ENCODE data around the gene RAB4A. TPM values are rescaled to one million over a fixed set of nuclear protein-coding genes. Genes with fewer than 3 reads are reported as not detected.

The RAB4A gene
- total and polyA plus RNA-seq, 9 of the 15 experiments (the other 6 are each of a cell fraction or from before 2014, with no cell fraction given) = 8.3 to 61.0 (median 26.7) TPM

GRCh38 chr1:229309074-229309473, 38.2 kb downstream of the RAB4A start:
- in situ Hi-C loops (cut with MboI) = no loop called here
- DNase-seq (ENCODE audit: extremely low read depth in 1 of 4, low spot score in 3 of 4) (no peak), ATAC-seq (no peak), FAIRE-seq (no peak)
- Histone ChIP-seq H3K4me3 (no peak overlapping the region), H3K4me2 (ENCODE audit: insufficient read depth, low read length) (no peak overlapping the region), H3K27ac (ENCODE audit: extremely low read depth, low read depth, low read length) (no peak overlapping the region), H3K27me3 (ENCODE audit: control insufficient read depth in 2 of 2, insufficient read depth in 2 of 2, low read length in 2 of 2) (no peaks in the 10 kb centered on the region), H3K36me3 (ENCODE audit: control insufficient read depth, insufficient read depth, low read length) (peaks cover 36% of the 10 kb centered on the region), H3K9me1 (ENCODE audit: control insufficient read depth, insufficient read depth, low read length) (no peaks in the 10 kb centered on the region), H3K9ac (ENCODE audit: insufficient read depth in 1 of 2, low read depth in 2 of 2, low read length in 2 of 2) (no peak overlapping the region), H3K79me2 (ENCODE audit: control insufficient read depth, insufficient read depth, low read length) (no peaks in the 10 kb centered on the region), H3K4me1 (replicated peaks in 1 of 2; ENCODE audit: control insufficient read depth in 2 of 2, insufficient read depth in 2 of 2, low read length in 2 of 2) (no peaks in the 10 kb centered on the region), H3K9me3 (replicated peaks; ENCODE audit: control insufficient read depth, insufficient read depth, low read depth, low read length) (no peaks in the 10 kb centered on the region), H2AFZ (ENCODE audit: low read depth, low read length) (no peak overlapping the region), H4K20me1 (replicated peaks; ENCODE audit: control insufficient read depth, insufficient read depth, low read length) (no peaks in the 10 kb centered on the region)
- BruUV-seq (replicated peaks) = no TSS peak
- WGBS (ENCODE audit: insufficient coverage, low coverage, missing lambda C conversion rate) = 86% methylated on average over 1 of the region's 1 CpG
- intact Hi-C loops (cut with micrococcal nuclease) = no loop called here
- CTCF ChIA-PET (ENCODE audit: low intra/inter-chr PET ratio) = no interaction called here
- POLR2A ChIA-PET = interaction anchor here (0.6 kb wide), 1 partner anchor 1605 kb away, joined by 4 read pairs; no protein-coding TSS in a partner anchor
- TF ChIP-seq ERF (CRISPR knock-in tag; IDR thresholded peaks at IDR 0.05) = no peak
- no peak for TF ChIP-seq ZNF436 (CRISPR knock-in tag; IDR thresholded peaks at IDR 0.05)
- TF ChIP-seq, protein P1, sequence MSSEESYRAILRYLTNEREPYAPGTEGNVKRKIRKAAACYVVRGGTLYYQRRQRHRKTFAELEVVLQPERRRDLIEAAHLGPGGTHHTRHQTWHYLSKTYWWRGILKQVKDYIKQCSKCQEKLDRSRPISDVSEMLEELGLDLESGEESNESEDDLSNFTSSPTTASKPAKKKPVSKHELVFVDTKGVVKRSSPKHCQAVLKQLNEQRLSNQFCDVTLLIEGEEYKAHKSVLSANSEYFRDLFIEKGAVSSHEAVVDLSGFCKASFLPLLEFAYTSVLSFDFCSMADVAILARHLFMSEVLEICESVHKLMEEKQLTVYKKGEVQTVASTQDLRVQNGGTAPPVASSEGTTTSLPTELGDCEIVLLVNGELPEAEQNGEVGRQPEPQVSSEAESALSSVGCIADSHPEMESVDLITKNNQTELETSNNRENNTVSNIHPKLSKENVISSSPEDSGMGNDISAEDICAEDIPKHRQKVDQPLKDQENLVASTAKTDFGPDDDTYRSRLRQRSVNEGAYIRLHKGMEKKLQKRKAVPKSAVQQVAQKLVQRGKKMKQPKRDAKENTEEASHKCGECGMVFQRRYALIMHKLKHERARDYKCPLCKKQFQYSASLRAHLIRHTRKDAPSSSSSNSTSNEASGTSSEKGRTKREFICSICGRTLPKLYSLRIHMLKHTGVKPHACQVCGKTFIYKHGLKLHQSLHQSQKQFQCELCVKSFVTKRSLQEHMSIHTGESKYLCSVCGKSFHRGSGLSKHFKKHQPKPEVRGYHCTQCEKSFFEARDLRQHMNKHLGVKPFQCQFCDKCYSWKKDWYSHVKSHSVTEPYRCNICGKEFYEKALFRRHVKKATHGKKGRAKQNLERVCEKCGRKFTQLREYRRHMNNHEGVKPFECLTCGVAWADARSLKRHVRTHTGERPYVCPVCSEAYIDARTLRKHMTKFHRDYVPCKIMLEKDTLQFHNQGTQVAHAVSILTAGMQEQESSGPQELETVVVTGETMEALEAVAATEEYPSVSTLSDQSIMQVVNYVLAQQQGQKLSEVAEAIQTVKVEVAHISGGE (CRISPR knock-in tag; IDR thresholded peaks at IDR 0.05) = no peak
- no peak for TF ChIP-seq ESRRA (IDR thresholded peaks at IDR 0.05; ENCODE audit: borderline replicate concordance, low read depth)
- TF ChIP-seq ATF1 (CRISPR knock-in tag; IDR thresholded peaks at IDR 0.05) = no peak
- no peak for TF ChIP-seq ATF1 (tag; IDR thresholded peaks at IDR 0.05)
- no peak for TF ChIP-seq POLR2AphosphoS5 (IDR thresholded peaks at IDR 0.05; ENCODE audit: control insufficient read depth, insufficient read depth, low read depth, low read length)
- no peak for TF ChIP-seq ADNP (tag; IDR thresholded peaks at IDR 0.05)
- TF ChIP-seq ZNF184 (CRISPR knock-in tag; IDR thresholded peaks at IDR 0.05) = no peak
- TF ChIP-seq LARP7 (IDR thresholded peaks at IDR 0.05) = no peak
- TF ChIP-seq JUN (IDR thresholded peaks at IDR 0.05; ENCODE audit: borderline replicate concordance, low read depth, low read length) = no peak
- no peak for TF ChIP-seq JUN (CRISPR knock-in tag; IDR thresholded peaks at IDR 0.05; ENCODE audit: borderline replicate concordance)
- no peak for TF ChIP-seq CHD4 (IDR thresholded peaks at IDR 0.05; ENCODE audit: insufficient read depth, insufficient replicate concordance, low read depth, low read length, poor library complexity, severe bottlenecking)
- TF ChIP-seq E2F6 (IDR thresholded peaks at IDR 0.05; ENCODE audit: borderline replicate concordance in 1 of 2, extremely low read depth in 1 of 2, insufficient read depth in 1 of 2, insufficient read length in 1 of 2, low read depth in 1 of 2, low read length in 1 of 2, poor library complexity in 1 of 2, severe bottlenecking in 1 of 2) = no peak
- no peak for TF ChIP-seq ZNF449 (CRISPR knock-in tag; IDR thresholded peaks at IDR 0.05)
- no peak for TF ChIP-seq ZEB2 (IDR thresholded peaks at IDR 0.05)
- TF ChIP-seq NCOA6 (IDR thresholded peaks at IDR 0.05) = no peak
- no peak for TF ChIP-seq MYC (IDR thresholded peaks at IDR 0.05; ENCODE audit: low read depth, low read length)
- TF ChIP-seq MYC (CRISPR knock-in tag; IDR thresholded peaks at IDR 0.05; ENCODE audit: borderline replicate concordance, low read depth) = no peak
